Midbrain (tissue), 1 donor: ENCODE data around the gene DGCR6L.
A peak's percentile ranks its signal among the peaks of the same experiment; 100 is the strongest.
"Not testable (repeated sequence)": the region's sequence is repeated elsewhere in the genome, so short reads cannot be mapped to it uniquely, and the experiment has no call there.

Experiments
- DNase-seq: peaks from one replicate; lab custom pipeline; 2025; lab: John Stamatoyannopoulos, UW

The DGCR6L gene

GRCh38 chr22:20319745-20320658 lies at the start of gene DGCR6L:
DGCR6L (minus strand) TSS chr22:20320060; CDS start chr22:20319988, 72 bp downstream.
- peak; percentile 93 for DNase-seq

DNA sequence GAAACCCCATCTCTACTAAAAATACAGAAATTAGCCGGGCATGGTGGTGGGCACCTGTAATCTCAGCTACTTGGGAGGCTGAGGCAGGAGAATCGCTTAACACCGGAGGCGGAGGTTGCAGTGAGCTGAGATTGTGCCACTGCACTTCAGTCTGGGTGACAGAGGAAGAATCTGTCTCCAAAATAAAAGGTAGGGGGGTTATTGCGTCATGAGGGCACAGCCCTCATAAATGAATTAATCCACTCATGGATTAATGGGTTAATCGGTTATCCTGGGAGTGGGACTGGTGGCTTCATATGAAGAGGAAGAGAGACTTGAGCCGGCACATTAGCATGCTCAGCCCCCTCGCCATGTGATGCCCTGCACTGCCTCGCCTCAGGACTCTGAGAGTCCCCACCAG lies 49.0 kb upstream of the DGCR6L start:
- DNase-seq, result not testable (repeated sequence)

GRCh38 chr22:20366841-20367240 lies 47.0 kb upstream of the DGCR6L start:
- not testable (repeated sequence) for DNase-seq

DNA sequence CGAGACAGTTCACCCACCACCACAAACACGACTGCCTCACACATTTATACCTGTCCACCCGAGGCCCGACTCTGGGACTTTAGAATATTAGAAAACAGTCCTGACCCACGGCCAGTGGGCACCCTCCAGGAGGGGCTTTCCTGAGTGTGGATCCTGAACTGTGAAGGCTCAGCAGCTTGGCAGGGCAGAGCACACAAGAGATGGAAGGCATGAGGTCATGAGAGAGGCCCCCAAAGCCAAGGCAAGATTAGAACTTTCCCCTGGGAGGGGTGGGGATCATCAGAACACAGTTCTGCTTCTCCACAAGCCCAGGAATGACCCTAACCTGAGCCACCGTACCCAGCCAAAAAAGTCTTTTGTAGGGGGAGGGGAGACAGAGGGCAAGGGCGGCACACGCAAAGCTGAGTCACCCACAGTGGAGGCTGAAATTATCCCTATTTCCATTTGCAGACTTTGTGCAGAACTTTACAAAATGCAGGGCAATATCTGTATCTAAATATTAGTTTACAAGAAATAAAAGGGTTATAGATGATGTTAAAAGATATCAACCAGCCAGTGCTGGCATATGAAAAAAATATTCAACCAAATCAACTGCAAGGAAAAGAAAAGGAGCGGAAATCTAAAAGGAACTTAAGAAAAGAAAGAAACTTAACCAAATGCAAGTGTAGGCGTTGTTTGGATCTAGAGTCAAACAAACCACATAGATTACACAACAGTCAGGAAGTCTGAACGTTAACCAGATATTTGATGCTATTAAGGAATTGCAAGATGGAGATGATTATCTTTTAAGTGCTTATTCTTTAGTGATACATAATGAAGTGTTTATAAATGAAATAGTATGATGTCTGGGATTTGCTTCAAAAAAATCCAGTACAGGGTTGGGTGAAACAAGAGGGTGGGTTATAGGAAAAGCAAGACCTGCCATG lies 44.7 kb upstream of the DGCR6L start:
- not testable (repeated sequence) for DNase-seq

DNA sequence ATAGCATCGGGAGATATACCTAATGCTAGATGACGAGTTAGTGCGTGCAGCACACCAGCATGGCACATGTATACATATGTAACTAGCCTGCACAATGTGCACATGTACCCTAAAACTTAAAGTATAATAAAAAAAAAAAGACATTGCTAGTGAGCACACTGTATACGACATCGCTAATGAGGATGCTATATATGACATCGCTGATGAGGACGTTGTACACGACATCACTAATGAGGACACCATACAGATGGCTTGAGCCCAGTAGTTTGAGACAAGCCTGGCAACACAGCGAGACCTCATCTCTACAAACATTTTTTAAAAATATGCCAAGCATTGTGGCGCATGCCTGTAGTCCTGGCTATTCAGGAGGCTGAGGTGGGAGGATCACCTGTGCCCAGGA lies 42.5 kb upstream of the DGCR6L start:
- DNase-seq, result not testable (repeated sequence)

DNA sequence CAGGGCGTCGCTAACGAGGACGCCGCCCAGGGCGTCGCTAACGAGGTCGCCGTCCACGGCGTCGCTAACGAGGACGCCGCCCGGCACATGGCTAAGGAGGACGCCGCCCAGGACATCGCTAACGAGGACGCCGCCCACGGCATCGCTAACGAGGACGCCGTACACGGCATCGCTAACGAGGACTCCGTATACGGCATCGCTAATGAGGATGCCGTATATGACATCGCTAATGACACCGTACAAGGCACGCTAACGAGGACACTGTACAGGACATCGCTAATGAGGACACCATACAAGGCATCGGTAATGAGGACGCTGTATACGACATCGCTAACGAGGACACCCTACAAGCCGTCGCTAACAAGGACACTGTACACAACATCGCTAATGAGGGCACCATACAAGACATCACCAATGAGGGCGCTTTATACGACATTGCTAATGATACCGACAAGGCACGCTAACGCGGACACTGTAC lies 41.9 kb upstream of the DGCR6L start:
- DNase-seq, result not testable (repeated sequence)

DNA sequence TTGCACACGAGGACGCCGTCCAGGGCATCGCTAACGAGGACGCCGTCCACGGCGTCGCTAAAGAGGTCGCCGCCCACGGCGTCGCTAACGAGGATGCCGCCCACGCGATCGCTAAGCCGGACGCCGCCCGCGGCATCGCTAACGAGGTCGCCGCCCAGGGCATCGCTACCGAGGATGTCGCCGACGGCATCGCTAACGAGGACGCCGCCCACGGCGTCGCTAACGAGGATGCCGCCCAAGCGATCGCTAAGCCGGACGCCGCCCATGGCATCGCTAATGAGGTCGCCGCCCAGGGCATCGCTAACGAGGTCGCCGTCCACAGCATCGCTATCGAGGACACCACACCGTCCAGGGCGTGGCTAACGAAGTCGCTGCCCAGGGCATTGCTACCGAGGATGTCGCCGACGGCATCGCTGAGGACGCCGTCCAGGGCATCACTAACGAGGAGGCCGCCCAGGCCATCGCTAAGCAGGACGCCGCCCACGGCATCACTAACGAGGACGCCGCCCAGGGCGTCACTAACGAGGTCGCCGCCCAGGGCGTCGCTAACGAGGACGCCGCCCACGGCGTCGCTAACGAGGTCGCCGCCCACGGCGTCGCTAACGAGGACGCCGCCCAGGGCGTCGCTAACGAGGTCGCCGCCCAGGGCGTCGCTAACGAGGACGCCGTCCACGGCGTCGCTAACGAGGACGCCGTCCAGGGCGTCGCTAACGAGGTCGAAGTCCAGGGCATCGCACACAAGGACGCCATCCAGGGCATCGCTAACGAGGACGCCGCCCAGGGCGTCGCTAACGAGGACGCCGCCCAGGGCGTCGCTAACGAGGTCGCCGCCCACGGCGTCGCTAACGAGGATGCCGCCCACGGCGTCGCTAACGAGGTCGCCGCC lies 41.2 kb upstream of the DGCR6L start:
- not testable (repeated sequence) for DNase-seq

GRCh38 chr22:20360261-20360660 lies 40.4 kb upstream of the DGCR6L start:
- not testable (repeated sequence) for DNase-seq

GRCh38 chr22:20358503-20359239 lies 38.8 kb upstream of the DGCR6L start:
- not testable (repeated sequence) for DNase-seq

DNA sequence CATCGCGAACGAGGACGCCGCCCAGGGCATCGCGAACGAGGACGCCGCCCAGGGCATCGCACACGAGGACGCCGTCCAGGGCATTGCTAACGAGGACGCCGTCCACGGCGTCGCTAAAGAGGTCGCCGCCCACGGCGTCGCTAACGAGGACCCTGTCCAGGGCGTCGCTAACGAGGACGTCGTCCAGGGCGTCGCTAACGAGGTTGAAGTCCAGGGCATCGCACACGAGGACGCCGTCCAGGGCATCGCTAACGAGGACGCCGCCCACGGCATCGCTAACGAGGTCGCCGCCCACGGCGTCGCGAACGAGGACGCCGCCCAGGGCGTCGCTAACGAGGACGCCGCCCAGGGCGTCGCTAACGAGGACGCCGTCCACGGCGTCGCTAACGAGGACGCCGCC lies 38.1 kb upstream of the DGCR6L start:
- DNase-seq, result not testable (repeated sequence)

DNA sequence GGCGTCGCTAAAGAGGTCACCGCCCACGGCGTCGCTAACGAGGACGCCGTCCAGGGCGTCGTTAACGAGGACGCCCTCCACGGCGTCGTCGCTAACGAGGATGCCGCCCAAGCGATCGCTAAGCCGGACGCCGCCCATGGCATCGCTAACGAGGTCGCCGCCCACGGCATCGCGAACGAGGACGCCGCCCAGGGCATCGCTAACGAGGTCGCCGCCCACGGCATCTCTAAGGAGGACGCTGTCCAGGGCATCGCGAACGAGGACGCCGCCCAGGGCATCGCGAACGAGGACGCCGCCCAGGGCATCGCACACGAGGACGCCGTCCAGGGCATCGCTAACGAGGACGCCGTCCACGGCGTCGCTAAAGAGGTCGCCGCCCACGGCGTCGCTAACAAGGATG lies 37.0 kb upstream of the DGCR6L start:
- not testable (repeated sequence) for DNase-seq

DNA sequence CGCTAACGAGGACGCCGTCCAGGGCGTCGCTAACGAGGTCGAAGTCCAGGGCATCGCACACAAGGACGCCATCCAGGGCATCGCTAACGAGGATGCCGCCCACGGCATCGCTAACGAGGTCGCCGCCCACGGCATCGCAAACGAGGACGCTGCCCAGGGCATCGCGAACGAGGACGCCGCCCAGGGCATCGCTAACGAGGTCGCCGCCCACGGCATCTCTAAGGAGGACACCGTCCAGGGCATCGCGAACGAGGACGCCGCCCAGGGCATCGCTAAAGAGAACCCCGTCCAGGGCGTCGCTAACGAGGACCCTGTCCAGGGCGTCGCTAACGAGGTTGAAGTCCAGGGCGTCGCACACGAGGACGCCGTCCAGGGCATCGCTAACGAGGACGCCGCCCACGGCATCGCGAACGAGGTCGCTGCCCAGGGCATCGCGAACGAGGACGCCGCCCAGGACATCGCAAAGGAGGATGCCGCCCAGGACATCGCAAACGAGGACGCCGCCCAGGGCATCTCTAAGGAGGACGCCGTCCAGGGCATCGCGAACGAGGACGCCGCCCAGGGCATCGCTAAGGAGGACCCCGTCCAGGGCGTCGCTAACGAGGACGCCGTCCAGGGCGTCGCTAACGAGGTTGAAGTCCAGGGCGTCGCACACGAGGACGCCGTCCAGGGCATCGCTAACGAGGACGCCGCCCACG lies 36.2 kb upstream of the DGCR6L start:
- not testable (repeated sequence) for DNase-seq

DNA sequence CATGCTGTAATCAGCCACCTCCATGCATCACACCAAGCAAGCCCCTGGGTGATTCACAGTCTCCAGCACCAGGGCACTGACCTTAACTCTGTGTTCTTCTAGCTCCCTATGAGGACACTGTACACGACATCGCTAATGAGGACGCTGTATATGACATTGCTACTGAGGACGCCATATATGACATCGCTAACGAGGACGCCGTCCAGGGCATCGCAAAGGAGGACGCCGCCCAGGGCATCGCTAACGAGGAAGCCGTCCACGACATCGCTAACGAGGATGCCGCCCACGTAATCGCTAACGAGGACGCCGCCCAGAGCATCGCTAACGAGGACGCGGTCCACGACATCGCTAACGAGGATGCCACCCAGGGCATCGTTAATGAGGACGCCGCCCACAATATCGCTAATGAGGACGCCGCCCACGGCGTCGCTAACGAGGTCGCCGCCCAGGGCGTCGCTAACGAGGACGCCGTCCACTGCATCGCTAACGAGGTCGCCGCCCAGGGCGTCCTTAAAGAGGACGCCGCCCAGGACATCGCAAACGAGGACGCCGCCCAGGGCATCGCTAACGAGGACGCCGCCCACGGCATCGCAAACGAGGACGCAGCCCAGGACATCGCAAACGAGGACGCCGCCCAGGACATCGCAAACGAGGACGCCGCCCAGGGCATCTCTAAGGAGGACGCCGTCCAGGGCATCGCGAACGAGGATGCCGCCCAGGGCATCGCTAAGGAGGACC lies 34.5 kb upstream of the DGCR6L start:
- no peak for DNase-seq

DNA sequence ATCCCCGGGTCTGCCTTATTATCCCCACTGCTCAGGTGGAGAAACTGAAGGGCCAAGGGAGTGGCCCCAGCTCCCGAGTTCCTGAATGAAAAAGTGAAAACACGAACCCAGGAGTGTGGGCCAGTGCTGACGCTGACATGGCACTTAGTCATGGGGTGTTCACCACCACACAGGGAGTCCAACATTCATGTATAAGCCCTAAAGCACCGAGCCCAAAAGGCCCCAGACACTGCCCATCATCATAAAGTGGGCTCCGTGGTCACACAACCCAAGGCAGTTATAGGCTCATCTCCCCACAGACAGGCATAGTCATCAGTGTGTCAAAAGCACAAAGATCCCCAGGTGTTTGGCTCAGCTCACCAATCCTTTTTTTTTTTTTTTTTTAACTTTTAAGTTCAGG lies 32.7 kb upstream of the DGCR6L start:
- not testable (repeated sequence) for DNase-seq

DNA sequence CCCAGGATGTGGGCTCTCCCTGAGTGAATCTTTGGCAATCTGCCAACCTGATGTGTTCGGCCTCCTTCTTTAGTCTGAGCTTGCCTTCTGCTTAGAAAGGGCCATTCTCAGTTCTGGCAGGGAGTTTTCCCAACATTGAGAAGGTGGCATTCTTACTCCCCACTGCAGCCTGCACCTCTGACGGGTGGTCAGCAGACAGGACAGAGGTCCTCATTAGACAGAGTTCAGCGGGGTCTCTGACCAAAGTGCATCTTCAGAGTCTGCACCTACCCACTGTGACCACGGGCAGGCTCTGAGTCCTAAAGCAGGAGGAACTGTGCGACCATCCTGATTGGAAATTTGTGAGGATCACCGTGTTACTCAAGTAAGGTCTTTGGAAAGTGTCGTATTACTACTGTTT lies 26.7 kb upstream of the DGCR6L start:
- not testable (repeated sequence) for DNase-seq

GRCh38 chr22:20338291-20338690 lies 18.4 kb upstream of the DGCR6L start:
- DNase-seq, result not testable (repeated sequence)

DNA sequence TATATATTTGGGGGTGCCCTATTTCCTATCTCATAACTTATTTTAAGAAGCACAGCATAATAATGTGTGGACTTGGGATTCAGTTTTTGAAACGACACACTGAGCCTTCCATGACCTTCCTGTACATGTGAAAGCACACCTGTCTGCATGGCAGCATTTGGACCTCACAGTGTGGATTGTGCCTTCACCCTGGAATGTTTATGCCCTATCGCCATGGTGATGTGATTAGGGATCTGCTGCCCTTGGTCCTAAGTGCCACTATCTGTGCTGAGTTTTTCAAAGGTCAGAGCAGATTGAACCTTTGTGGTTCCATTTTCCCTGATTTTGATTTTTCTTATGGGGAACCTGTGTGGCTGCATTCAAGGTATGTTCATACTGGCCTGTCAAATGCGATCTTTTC lies 17.9 kb upstream of the DGCR6L start:
- not testable (repeated sequence) for DNase-seq

- DNase-seq, result not testable (repeated sequence)
Measured at GRCh38 chr22:20336561-20336960, 16.7 kb upstream of the DGCR6L start.

DNA sequence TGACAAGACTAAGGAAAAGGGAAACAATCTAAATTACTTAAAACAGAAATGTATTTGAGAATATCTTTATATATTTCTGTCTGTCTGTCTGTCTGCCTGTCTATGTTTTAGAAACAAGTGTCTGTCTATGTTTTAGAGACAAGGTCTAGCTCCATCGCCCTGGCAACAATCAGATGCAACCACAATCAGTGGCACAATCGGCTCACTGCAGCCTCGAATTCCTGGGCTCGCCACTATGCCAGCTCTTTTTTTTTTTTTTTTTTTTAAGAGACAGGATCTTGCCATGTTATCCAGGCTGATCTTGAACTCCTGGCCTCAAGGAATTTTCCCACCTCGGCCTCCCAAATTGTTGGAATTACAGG lies 8.7 kb upstream of the DGCR6L start:
- not testable (repeated sequence) for DNase-seq
